HEK293 (cell line): ENCODE data around the gene RPS29.

Source experiments
- BCL11B ChIP-seq: fragments of 450-650 bp; formaldehyde crosslinking; IDR thresholded peaks from 2 replicates; pipeline ENCODE4 v1.5.1; 2016; ENCODE audit warnings: low read depth, missing biosample characterization, missing genetic modification characterization
- GLI2 ChIP-seq: fragments of 450-650 bp; formaldehyde crosslinking; IDR thresholded peaks from 2 replicates; pipeline ENCODE4; 2017; ENCODE audit warnings: missing biosample characterization, missing genetic modification characterization, low read depth, borderline replicate concordance
- OSR2 ChIP-seq: fragments of 450-650 bp; formaldehyde crosslinking; IDR thresholded peaks from 2 replicates; pipeline ENCODE4 v1.5.1; 2016; ENCODE audit warnings: missing biosample characterization, missing genetic modification characterization
- OVOL3 ChIP-seq: fragments of 450-650 bp; formaldehyde crosslinking; IDR thresholded peaks from 2 replicates; pipeline ENCODE4 v1.5.1; 2016; ENCODE audit warnings: missing biosample characterization, missing genetic modification characterization
- PRDM6 ChIP-seq: fragments of 450-650 bp; formaldehyde crosslinking; IDR thresholded peaks from 2 replicates; pipeline ENCODE4 v1.5.1; 2017; ENCODE audit warnings: missing biosample characterization, missing genetic modification characterization
- SP7 ChIP-seq: fragments of 450-650 bp; formaldehyde crosslinking; IDR thresholded peaks from 2 replicates; pipeline ENCODE4 v1.5.1; 2016; ENCODE audit warnings: missing biosample characterization, missing genetic modification characterization
- YY1 ChIP-seq: fragments of 450-650 bp; formaldehyde crosslinking; IDR thresholded peaks from 2 replicates; pipeline ENCODE4 v1.5.1; 2018; ENCODE audit warnings: missing biosample characterization, missing genetic modification characterization
- ZBTB1 ChIP-seq: fragments of 450-650 bp; formaldehyde crosslinking; IDR thresholded peaks from 2 replicates; pipeline ENCODE4 v1.5.1; 2016; ENCODE audit warnings: missing biosample characterization, missing genetic modification characterization
- ZBTB48 ChIP-seq: fragments of 450-650 bp; formaldehyde crosslinking; IDR thresholded peaks from 2 replicates; pipeline ENCODE4 v1.5.1; 2016; ENCODE audit warnings: missing biosample characterization, missing genetic modification characterization
- ZNF133 ChIP-seq: fragments of 450-650 bp; formaldehyde crosslinking; IDR thresholded peaks from 2 replicates; pipeline ENCODE4 v1.5.1; 2016; ENCODE audit warnings: missing biosample characterization, missing genetic modification characterization
- ZNF138 ChIP-seq: fragments of 450-650 bp; formaldehyde crosslinking; IDR thresholded peaks from 2 replicates; pipeline ENCODE4 v1.5.1; 2016; ENCODE audit warnings: missing biosample characterization, missing genetic modification characterization, borderline replicate concordance
- ZNF16 ChIP-seq: fragments of 450-650 bp; formaldehyde crosslinking; IDR thresholded peaks from 2 replicates; pipeline ENCODE4 v1.5.1; 2016; ENCODE audit warnings: low read depth, missing biosample characterization, missing genetic modification characterization
- ZNF169 ChIP-seq: fragments of 450-650 bp; formaldehyde crosslinking; IDR thresholded peaks from 2 replicates; pipeline ENCODE4 v1.5.1; 2016; ENCODE audit warnings: missing biosample characterization, missing genetic modification characterization
- ZNF19 ChIP-seq: fragments of 450-650 bp; formaldehyde crosslinking; IDR thresholded peaks from 2 replicates; pipeline ENCODE4; 2016; ENCODE audit warnings: missing biosample characterization, missing genetic modification characterization, low read depth
- ZNF394 ChIP-seq: fragments of 450-650 bp; formaldehyde crosslinking; IDR thresholded peaks from 2 replicates; pipeline ENCODE4 v1.5.1; 2016; ENCODE audit warnings: missing biosample characterization, missing genetic modification characterization, mild to moderate bottlenecking, moderate library complexity, borderline replicate concordance
- ZNF423 ChIP-seq: fragments of 450-650 bp; formaldehyde crosslinking; IDR thresholded peaks from 2 replicates; pipeline ENCODE4 v1.5.1; 2016; ENCODE audit warnings: missing biosample characterization, missing genetic modification characterization
- ZNF433 ChIP-seq: fragments of 450-650 bp; formaldehyde crosslinking; IDR thresholded peaks from 2 replicates; pipeline ENCODE4 v1.5.1; 2016; ENCODE audit warnings: missing biosample characterization, missing genetic modification characterization, low read depth
- ZNF48 ChIP-seq: fragments of 450-650 bp; formaldehyde crosslinking; IDR thresholded peaks from 2 replicates; pipeline ENCODE4 v1.5.1; 2016; ENCODE audit warnings: missing biosample characterization, missing genetic modification characterization
- ZNF571 ChIP-seq: fragments of 450-650 bp; formaldehyde crosslinking; IDR thresholded peaks from 2 replicates; pipeline ENCODE4 v1.5.0; 2017; ENCODE audit warnings: missing biosample characterization, missing genetic modification characterization
- ZNF623 ChIP-seq: fragments of 450-650 bp; formaldehyde crosslinking; IDR thresholded peaks from 2 replicates; pipeline ENCODE4 v1.5.1; 2016; ENCODE audit warnings: missing biosample characterization, missing genetic modification characterization
- ZNF624 ChIP-seq: fragments of 450-650 bp; formaldehyde crosslinking; IDR thresholded peaks from 2 replicates; pipeline ENCODE4 v1.5.1; 2017; ENCODE audit warnings: missing biosample characterization, missing genetic modification characterization
- ZNF660 ChIP-seq: fragments of 450-650 bp; IDR thresholded peaks from 2 replicates; pipeline ENCODE4 v1.5.1; 2018; ENCODE audit warnings: missing biosample characterization, mild to moderate bottlenecking, missing genetic modification characterization
- ZNF777 ChIP-seq: fragments of 450-650 bp; formaldehyde crosslinking; IDR thresholded peaks from 2 replicates; pipeline ENCODE4 v1.5.1; 2017; ENCODE audit warnings: missing biosample characterization, missing genetic modification characterization, borderline replicate concordance
- ZNF837 ChIP-seq: fragments of 450-650 bp; formaldehyde crosslinking; IDR thresholded peaks from 2 replicates; pipeline ENCODE4 v1.5.1; 2016; ENCODE audit warnings: missing biosample characterization, missing genetic modification characterization
- ZNF843 ChIP-seq: fragments of 450-650 bp; formaldehyde crosslinking; IDR thresholded peaks from 2 replicates; pipeline ENCODE4 v1.5.1; 2016; ENCODE audit warnings: missing biosample characterization, missing genetic modification characterization
- ZSCAN16 ChIP-seq: fragments of 450-650 bp; formaldehyde crosslinking; IDR thresholded peaks from 2 replicates; pipeline ENCODE4 v1.5.1; 2016; ENCODE audit warnings: missing biosample characterization, missing genetic modification characterization
- ZSCAN23 ChIP-seq: fragments of 450-650 bp; formaldehyde crosslinking; IDR thresholded peaks from 2 replicates; pipeline ENCODE4 v1.5.1; 2016; ENCODE audit warnings: missing biosample characterization, missing genetic modification characterization
- TF ChIP-seq, protein P1 (sequence below): fragments of 450-650 bp; formaldehyde crosslinking; IDR thresholded peaks from 2 replicates; pipeline ENCODE4 v1.5.1; 2016; ENCODE audit warnings: missing biosample characterization, missing genetic modification characterization
- TF ChIP-seq, protein P2 (sequence below): fragments of 450-650 bp; formaldehyde crosslinking; IDR thresholded peaks from 2 replicates; pipeline ENCODE4 v1.5.1; 2016; ENCODE audit warnings: missing biosample characterization, missing genetic modification characterization
- TF ChIP-seq, protein P3 (sequence below): fragments of 450-650 bp; formaldehyde crosslinking; IDR thresholded peaks from 2 replicates; pipeline ENCODE4 v1.5.1; 2016; ENCODE audit warnings: missing biosample characterization, missing genetic modification characterization

The RPS29 gene

GRCh38 chr14:49586673-49587460 lies 687 bp upstream of the RPS29 start (continued):
- TF ChIP-seq SP7 (tag by site-specific recombination) (peak; percentile 56; the same call in 1 of the 2 replicates), ZSCAN16 (tag by site-specific recombination) (no peak), ZNF777 (no peak), YY1 (no peak), ZNF394 (tag by site-specific recombination) (no peak; the same call in 1 of the 2 replicates), ZNF837 (no peak), ZNF623 (tag by site-specific recombination) (no peak; the same call in 1 of the 2 replicates), ZNF423 (tag by site-specific recombination) (no peak), ZNF133 (no peak), GLI2 (tag by site-specific recombination) (no peak), ZBTB48 (tag by site-specific recombination) (no peak), ZNF19 (tag by site-specific recombination) (no peak), PRDM6 (tag by site-specific recombination) (peak; percentile 71), ZNF843 (tag by site-specific recombination) (peak; percentile 52; the same call in 1 of the 2 replicates), ZNF48 (tag by site-specific recombination) (no peak), ZNF433 (tag by site-specific recombination) (no peak), ZNF16 (tag by site-specific recombination) (no peak), ZBTB1 (tag by site-specific recombination) (no peak), ZSCAN23 (no peak), BCL11B (tag by site-specific recombination) (peak; percentile 100), ZNF169 (tag by site-specific recombination) (no peak), ZNF660 (peak; percentile 79), OVOL3 (no peak), OSR2 (tag by site-specific recombination) (peak; percentile 41; the same call in 1 of the 2 replicates), ZNF138 (tag by site-specific recombination) (no peak), ZNF624 (tag by site-specific recombination) (no peak), ZNF571 (no peak)
- TF ChIP-seq, protein P1, sequence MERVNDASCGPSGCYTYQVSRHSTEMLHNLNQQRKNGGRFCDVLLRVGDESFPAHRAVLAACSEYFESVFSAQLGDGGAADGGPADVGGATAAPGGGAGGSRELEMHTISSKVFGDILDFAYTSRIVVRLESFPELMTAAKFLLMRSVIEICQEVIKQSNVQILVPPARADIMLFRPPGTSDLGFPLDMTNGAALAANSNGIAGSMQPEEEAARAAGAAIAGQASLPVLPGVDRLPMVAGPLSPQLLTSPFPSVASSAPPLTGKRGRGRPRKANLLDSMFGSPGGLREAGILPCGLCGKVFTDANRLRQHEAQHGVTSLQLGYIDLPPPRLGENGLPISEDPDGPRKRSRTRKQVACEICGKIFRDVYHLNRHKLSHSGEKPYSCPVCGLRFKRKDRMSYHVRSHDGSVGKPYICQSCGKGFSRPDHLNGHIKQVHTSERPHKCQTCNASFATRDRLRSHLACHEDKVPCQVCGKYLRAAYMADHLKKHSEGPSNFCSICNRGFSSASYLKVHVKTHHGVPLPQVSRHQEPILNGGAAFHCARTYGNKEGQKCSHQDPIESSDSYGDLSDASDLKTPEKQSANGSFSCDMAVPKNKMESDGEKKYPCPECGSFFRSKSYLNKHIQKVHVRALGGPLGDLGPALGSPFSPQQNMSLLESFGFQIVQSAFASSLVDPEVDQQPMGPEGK (tag by site-specific recombination): peak; percentile 70; the same call in 1 of the 2 replicates
- TF ChIP-seq, protein P2, sequence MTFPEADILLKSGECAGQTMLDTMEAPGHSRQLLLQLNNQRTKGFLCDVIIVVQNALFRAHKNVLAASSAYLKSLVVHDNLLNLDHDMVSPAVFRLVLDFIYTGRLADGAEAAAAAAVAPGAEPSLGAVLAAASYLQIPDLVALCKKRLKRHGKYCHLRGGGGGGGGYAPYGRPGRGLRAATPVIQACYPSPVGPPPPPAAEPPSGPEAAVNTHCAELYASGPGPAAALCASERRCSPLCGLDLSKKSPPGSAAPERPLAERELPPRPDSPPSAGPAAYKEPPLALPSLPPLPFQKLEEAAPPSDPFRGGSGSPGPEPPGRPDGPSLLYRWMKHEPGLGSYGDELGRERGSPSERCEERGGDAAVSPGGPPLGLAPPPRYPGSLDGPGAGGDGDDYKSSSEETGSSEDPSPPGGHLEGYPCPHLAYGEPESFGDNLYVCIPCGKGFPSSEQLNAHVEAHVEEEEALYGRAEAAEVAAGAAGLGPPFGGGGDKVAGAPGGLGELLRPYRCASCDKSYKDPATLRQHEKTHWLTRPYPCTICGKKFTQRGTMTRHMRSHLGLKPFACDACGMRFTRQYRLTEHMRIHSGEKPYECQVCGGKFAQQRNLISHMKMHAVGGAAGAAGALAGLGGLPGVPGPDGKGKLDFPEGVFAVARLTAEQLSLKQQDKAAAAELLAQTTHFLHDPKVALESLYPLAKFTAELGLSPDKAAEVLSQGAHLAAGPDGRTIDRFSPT (tag by site-specific recombination): peak; percentile 56; the same call in 1 of the 2 replicates
- TF ChIP-seq, protein P3, sequence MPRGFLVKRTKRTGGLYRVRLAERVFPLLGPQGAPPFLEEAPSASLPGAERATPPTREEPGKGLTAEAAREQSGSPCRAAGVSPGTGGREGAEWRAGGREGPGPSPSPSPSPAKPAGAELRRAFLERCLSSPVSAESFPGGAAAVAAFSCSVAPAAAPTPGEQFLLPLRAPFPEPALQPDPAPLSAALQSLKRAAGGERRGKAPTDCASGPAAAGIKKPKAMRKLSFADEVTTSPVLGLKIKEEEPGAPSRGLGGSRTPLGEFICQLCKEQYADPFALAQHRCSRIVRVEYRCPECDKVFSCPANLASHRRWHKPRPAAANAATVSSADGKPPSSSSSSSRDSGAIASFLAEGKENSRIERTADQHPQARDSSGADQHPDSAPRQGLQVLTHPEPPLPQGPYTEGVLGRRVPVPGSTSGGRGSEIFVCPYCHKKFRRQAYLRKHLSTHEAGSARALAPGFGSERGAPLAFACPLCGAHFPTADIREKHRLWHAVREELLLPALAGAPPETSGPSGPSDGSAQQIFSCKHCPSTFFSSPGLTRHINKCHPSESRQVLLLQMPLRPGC (tag by site-specific recombination): 0 out of 2 replicates have a peak, but pooled peaks have one; percentile 39
